OCI-LY7 (cell line): Measurements from ENCODE around the gene SREK1IP1. TPM values are rescaled to one million over a fixed set of nuclear protein-coding genes. Genes with fewer than 3 reads are reported as not detected.

Experiments used
- BruUV-seq: library from RNA; stranded (reverse); fragments of 400-500 nt; replicated peaks from 2 replicates; lab custom pipeline; 2021; lab: Mats Ljungman, UMichigan
- CTCF ChIA-PET: fragments of 300-600 bp; sonication (Branson Sonifier 250); formaldehyde crosslinking; loops from one replicate; lab custom pipeline; 2022; ENCODE audit warnings: antibody characterized with exemption; ENCODE audit not compliant: unreplicated experiment; lab: Charles Lee
- POLR2A ChIA-PET: fragments of 300-600 bp; sonication (Branson Sonifier 250); formaldehyde crosslinking; loops from one replicate; lab custom pipeline; 2022; ENCODE audit warnings: antibody characterized with exemption; lab: Charles Lee
- DNase-seq: peaks from one replicate; pipeline ENCODE4 v3.0.0-alpha.2; 2015; ENCODE audit warnings: low spot score
- H2AFZ ChIP-seq: fragments of 200-600 bp; sonication (generic), shearing (Covaris generic); 2 replicates; pipeline ENCODE4 v1.6.1; 2014; ENCODE audit warnings: mild to moderate bottlenecking, antibody characterized with exemption, low read length, moderate library complexity
- H3K27ac ChIP-seq: fragments of 200-600 bp; sonication (generic); 2 replicates; pipeline ENCODE4 v1.5.1; 2014; ENCODE audit warnings: mixed run types, low read depth, mild to moderate bottlenecking, moderate library complexity, low read length, inconsistent platforms; ENCODE audit not compliant: poor library complexity, severe bottlenecking
- H3K36me3 ChIP-seq: fragments of 200-600 bp; sonication (generic); 2 replicates; pipeline ENCODE4 v1.6.1; 2014; ENCODE audit warnings: mild to moderate bottlenecking, antibody characterized with exemption, low read length, moderate library complexity, mixed read lengths; ENCODE audit not compliant: insufficient read depth
- H3K4me1 ChIP-seq: fragments of 200-600 bp; sonication (generic); 2 replicates; pipeline ENCODE4 v1.5.1; 2014; ENCODE audit warnings: mild to moderate bottlenecking, low read length; ENCODE audit not compliant: insufficient read depth, poor library complexity, severe bottlenecking
- H3K4me2 ChIP-seq: fragments of 200-600 bp; sonication (generic); 2 replicates; pipeline ENCODE4 v1.6.1; 2014; ENCODE audit warnings: mild to moderate bottlenecking, low read length
- H3K4me3 ChIP-seq: fragments of 200-600 bp; sonication (generic); 2 replicates; pipeline ENCODE4 v1.5.1; 2014; ENCODE audit warnings: mild to moderate bottlenecking, low read depth, low read length; ENCODE audit not compliant: poor library complexity, severe bottlenecking
- H3K79me2 ChIP-seq: fragments of 200-600 bp; sonication (generic); 2 replicates; pipeline ENCODE4 v1.6.1; 2016; ENCODE audit warnings: low read depth, mild to moderate bottlenecking, low read length, moderate library complexity, mixed read lengths; ENCODE audit not compliant: insufficient read depth
- H3K9me2 ChIP-seq: fragments of 200-600 bp; sonication (generic); 2 replicates; pipeline ENCODE4 v1.6.1; 2016; ENCODE audit warnings: mild to moderate bottlenecking, low read length, mixed read lengths; ENCODE audit not compliant: insufficient read depth
- H3K9me3 ChIP-seq: fragments of 200-600 bp; sonication (generic); 2 replicates; pipeline ENCODE4 v1.6.1; 2014; ENCODE audit warnings: mild to moderate bottlenecking, mixed run types, low read length, mixed read lengths
- H4K20me1 ChIP-seq: fragments of 200-600 bp; sonication (generic); 2 replicates; pipeline ENCODE4 v1.6.1; 2014; ENCODE audit warnings: mild to moderate bottlenecking, antibody characterized with exemption, low read length, moderate library complexity, mixed read lengths; ENCODE audit not compliant: insufficient read depth
- CTCF ChIP-seq: fragments of 200-600 bp; sonication (generic); conservative IDR thresholded peaks from 2 replicates; pipeline ENCODE4 v1.5.1; 2014; ENCODE audit warnings: mild to moderate bottlenecking, antibody characterized with exemption, low read length, moderate library complexity, mixed read lengths
- EZH2phosphoT487 ChIP-seq: fragments of 200-600 bp; sonication (generic); IDR thresholded peaks from 2 replicates; pipeline ENCODE4 v1.6.1; 2018; ENCODE audit warnings: low read depth, borderline replicate concordance, mild to moderate bottlenecking, mixed run types, antibody characterized with exemption, low read length, moderate library complexity, mixed read lengths
- intact Hi-C: fragments of 100-400 bp; cut with micrococcal nuclease; formaldehyde crosslinking; loops from one replicate; pipeline ENCODE4 v1.10.0; 2022; ENCODE audit not compliant: unreplicated experiment
- total RNA-seq, 2 experiments: library from RNA; depleted of rRNA in 1 of 2; stranded (reverse); fragments of >200 nt in 1 of 2; shearing (Covaris generic) in 1 of 2; gene quantifications; 2 replicates each; pipeline ENCODE4 v1.2.3, GENCODE V29; 2014 to 2022

SREK1IP1 gene
- total RNA-seq, 2 experiments from 2014 or later: 4.8 to 23.0 TPM

- TF ChIP-seq EZH2phosphoT487 (no peak), CTCF (no peak)
- H3K4me1 ChIP-seq: no peaks in the 10 kb centered on the region
- no peaks in the 10 kb centered on the region for H3K79me2 ChIP-seq
- BruUV-seq: no TSS peak
- H3K4me2 ChIP-seq: no peak overlapping the region
- DNase-seq: no peak
- H3K9me2 ChIP-seq: no peaks in the 10 kb centered on the region
- no peaks in the 10 kb centered on the region for H4K20me1 ChIP-seq
- H3K4me3 ChIP-seq: no peak overlapping the region
- intact Hi-C loops: no loop called here
- H3K9me3 ChIP-seq: no peaks in the 10 kb centered on the region
- CTCF ChIA-PET: no interaction called here
- H2AFZ ChIP-seq: no peak overlapping the region
- POLR2A ChIA-PET: interaction anchor here (0.6 kb wide), 1 partner anchor 637 kb away, joined by 3 read pairs; no protein-coding TSS in a partner anchor
- H3K36me3 ChIP-seq: peaks cover 27% of the 10 kb centered on the region; the same call in 1 of the 2 replicates
- H3K27ac ChIP-seq: no peak overlapping the region
Observed at GRCh38 chr5:64806537-64806936, 38.0 kb upstream of the SREK1IP1 start.

GRCh38 chr5:64800926-64801325, 32.4 kb upstream of the SREK1IP1 start:
- H3K9me2 ChIP-seq: no peaks in the 10 kb centered on the region
- H3K36me3 ChIP-seq: peaks cover 28% of the 10 kb centered on the region; the same call in 1 of the 2 replicates
- no peaks in the 10 kb centered on the region for H4K20me1 ChIP-seq
- ChIA-PET POLR2A (no interaction called here), CTCF (no interaction called here)
- intact Hi-C loops: no loop called here
- H3K27ac ChIP-seq: no peak overlapping the region
- H3K4me3 ChIP-seq: no peak overlapping the region
- no peak overlapping the region for H3K4me2 ChIP-seq
- TF ChIP-seq CTCF (no peak), EZH2phosphoT487 (no peak)
- DNase-seq: no peak
- no peaks in the 10 kb centered on the region for H3K9me3 ChIP-seq
- no peak overlapping the region for H2AFZ ChIP-seq
- H3K4me1 ChIP-seq: no peaks in the 10 kb centered on the region
- no TSS peak for BruUV-seq
- H3K79me2 ChIP-seq: no peaks in the 10 kb centered on the region

- Histone ChIP-seq H3K36me3 (peaks cover 16% of the 10 kb centered on the region), H3K4me3 (no peak overlapping the region), H3K4me2 (no peak overlapping the region), H4K20me1 (no peaks in the 10 kb centered on the region), H3K27ac (no peak overlapping the region), H3K9me3 (no peaks in the 10 kb centered on the region), H2AFZ (no peak overlapping the region), H3K4me1 (no peaks in the 10 kb centered on the region), H3K9me2 (no peaks in the 10 kb centered on the region), H3K79me2 (no peaks in the 10 kb centered on the region)
- ChIA-PET CTCF (no interaction called here), POLR2A (no interaction called here)
- intact Hi-C loops: no loop called here
- DNase-seq: no peak
- no peak for TF ChIP-seq EZH2phosphoT487
- TF ChIP-seq CTCF: no peak
- BruUV-seq: no TSS peak
Observed at GRCh38 chr5:64796301-64796700, 27.8 kb upstream of the SREK1IP1 start.
